Bone marrow (tissue), 2 donors: ENCODE measurements around the gene JCAD.
A peak's percentile ranks its signal among the peaks of the same experiment; 100 is the strongest.

Source experiments
- DNase-seq, 2 donors: peaks; one replicate each; lab custom pipeline; 2025; lab: John Stamatoyannopoulos, UW

The JCAD gene

GRCh38 chr10:30043476-30044270 lies 15.7 kb downstream of the JCAD start:
- DNase-seq = peak in 1 of 2 donors; percentile 44

DNA sequence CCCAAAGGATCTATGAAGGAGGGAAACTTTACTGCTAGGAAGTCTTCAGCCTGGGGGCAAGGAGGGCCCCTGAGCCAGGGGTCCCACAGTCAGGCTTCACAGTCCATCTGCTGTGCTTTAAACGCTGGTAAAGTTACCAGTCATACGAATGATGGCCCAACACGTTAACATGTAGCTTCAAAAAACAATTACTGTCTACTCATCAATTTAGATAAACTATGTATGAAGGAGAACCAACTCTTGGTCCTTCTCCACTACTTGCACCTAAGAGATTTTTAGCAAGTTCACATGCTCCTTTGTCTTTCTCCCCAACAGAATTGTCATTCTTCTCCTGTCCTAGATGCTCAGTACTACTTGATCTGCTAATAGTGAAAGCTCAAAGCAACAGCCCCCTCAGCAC lies 16.6 kb downstream of the JCAD start:
- no peak for DNase-seq

GRCh38 chr10:30041196-30042105 lies 17.9 kb downstream of the JCAD start:
- peak in 1 of 2 donors; percentile 46 for DNase-seq

GRCh38 chr10:30040597-30040996 lies 18.8 kb downstream of the JCAD start:
- DNase-seq = no peak

- no peak for DNase-seq
These were observed 19.4 kb downstream of the JCAD start for GRCh38 chr10:30039988-30040387.

DNA sequence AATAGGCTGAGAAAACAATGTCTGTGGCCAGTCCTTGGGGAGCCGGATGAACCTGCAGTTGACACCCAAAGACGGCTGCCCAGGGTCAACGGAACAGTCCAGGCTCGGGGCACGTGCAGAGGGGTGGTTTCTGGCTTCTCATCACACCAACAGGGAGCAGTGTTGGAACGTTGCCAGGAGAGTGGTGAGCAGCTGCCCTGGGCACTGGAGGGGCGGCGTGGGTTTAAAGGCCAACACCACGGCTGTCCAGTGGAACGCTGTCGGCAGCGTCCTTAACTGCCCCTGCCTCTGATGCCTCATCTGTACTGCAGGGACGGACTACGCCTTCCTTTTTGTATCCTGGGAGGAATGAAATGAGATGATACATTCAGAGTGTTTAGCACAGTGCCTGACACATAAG lies 19.8 kb downstream of the JCAD start:
- no peak for DNase-seq

DNA sequence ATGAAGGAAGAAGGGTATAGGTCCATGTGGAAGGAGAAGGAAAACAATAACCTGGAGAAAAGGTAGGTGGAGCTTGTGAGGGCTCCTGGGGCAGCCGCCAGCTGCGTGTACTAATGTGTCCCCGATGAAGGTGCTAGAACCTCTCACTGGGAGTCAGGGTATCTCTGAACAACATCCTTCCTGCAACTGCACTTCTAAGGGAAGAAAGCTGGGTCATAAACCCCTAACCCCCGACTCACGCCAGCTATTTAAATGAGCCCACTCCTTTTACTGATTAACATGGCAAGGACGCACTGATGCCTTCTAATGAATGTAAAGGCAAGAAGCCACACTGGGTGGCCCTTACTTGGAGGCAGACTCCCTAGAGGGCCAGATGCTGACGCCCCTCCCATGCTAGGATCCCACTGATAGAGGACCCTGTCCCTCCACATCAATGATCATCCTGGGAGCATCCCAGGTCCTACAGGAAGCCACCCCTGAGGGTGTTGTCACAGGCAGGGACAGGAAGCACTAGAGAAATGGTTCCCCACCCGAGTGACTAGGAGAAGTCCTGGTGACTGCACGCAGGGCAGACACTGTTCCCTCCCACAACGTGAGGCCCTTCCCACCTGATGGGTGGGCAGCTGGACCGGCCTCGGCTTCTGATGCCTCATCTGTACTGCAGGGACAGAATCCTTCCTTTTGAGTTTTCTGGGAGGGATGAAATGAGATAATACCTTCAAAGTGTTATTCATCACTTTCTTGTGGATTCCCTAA lies 20.4 kb downstream of the JCAD start:
- DNase-seq = no peak

DNA sequence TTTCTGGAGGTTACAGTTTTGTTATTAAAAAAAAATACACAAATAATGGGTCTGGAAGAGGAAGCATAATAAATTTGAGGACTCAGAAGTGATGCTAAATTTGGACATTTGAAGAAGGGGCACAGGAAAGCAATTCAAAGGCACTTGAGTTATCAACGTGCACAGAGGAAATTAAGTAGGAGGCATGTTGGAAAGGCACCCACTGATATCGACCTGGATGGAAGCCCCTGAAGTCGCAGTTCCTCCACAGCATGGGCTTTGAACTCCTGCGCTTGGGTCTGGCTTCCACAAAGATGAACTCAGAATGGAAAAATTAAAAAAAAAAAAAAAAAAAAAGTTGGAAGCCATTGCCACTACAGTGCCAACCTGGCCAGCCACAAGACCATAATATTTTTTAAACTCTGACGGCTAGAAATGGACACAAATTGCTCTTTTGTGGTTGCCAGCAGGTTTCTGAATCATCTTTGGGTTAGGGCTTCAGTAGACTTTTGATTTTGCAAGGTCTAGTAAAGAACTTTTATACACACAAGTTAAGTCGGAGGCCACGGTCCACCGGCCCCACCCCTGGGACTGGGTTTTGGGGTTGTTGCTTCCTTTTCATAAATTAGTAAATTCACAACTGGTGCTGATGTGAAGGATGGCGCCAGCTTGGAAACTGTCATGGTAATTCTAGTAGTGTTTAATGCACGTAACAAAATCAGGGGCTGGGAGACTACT lies 21.6 kb downstream of the JCAD start:
- no peak for DNase-seq

DNA sequence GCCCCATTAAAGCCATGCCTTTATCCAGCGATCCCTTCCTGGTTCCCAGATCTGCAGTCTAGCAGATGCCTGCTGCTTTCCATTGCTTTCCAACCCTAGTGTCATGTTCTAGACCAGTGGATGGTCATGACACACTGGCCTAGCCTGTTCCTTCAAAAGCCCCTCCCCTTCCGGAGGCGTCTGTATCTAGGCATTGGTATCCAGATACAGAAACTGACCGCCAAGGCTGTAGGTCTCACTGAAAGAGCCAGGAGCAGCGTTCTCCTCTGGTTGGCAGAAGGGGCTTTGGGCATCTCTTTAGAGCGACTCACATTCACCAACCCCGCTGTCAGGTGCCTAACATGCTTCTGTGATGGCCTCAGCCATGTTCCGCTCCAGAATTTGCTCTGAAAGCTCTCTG lies 22.6 kb downstream of the JCAD start:
- DNase-seq = no peak

GRCh38 chr10:30036341-30036740 lies 23.0 kb downstream of the JCAD start:
- no peak for DNase-seq

GRCh38 chr10:30034433-30035137 lies 24.8 kb downstream of the JCAD start:
- no peak for DNase-seq

DNA sequence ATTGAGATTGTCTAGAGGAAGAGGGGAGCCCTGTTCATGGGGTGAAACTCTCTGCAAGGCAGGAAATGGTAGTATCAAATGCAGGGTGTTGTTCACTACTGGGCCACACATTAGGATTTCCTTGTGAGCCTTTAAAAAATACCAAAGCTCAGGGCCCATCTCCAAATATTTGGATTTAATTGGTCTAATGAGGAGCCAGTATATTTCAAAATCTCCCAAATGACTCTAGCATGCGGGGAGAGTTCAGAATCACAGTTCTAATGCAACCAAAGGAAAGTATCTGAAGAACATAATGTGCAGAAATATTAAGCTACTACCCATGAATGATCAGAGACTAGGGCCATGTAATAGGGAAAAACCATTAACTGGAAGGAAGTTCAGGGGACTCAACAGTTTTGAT lies 27.3 kb downstream of the JCAD start:
- no peak for DNase-seq

GRCh38 chr10:30029872-30030256 lies 29.5 kb downstream of the JCAD start:
- no peak for DNase-seq

DNA sequence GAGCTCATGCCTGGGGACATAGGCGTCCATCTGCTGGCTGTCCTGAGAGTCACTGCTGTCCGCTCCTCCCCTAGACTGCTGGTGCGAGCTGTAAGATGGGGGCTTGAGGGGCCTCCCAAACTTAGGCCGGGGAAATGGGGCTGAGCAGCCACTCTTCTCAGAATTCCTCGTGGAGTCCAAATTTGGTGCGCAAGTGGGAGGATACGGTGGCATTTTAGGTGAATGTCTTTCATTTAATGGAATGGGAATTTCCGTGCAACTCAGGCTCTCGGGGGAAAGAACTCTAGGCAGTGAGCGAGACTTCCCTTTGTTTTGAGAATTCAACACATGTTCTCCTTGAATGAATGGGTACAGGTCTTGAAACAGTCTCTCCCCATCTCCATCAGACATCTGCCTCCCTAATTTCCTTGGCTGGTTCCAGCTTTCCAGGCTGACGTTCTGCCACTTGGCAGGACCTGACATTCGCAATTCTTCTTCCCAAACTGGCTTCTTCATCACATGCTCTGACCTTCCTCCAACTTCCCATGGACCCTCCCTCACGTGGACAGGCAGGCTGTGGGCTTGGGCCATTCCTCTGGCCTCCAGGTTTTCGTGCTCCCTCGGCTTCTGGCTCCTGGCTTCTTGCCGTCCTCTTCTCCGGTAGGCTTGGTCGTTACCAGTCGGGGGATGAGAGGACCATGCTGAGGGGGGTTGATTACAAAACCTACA lies 30.1 kb downstream of the JCAD start:
- DNase-seq = no peak

DNA sequence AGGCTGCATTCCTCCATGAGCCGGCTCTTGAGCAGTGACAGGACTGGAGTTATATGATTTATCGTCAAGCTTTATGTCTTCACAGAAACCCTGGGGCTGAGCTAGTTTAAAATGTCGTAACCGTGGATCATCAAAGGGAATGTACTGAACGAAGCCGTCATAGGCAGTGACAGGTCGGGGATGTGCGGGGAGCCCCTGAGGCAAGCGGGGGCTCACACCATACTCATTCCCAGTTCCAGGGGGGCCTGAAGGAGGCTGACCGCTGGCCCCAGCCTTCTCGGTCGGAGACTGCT lies 30.7 kb downstream of the JCAD start:
- DNase-seq = no peak

- no peak for DNase-seq
These were observed 31.2 kb downstream of the JCAD start for GRCh38 chr10:30028006-30028737.

DNA sequence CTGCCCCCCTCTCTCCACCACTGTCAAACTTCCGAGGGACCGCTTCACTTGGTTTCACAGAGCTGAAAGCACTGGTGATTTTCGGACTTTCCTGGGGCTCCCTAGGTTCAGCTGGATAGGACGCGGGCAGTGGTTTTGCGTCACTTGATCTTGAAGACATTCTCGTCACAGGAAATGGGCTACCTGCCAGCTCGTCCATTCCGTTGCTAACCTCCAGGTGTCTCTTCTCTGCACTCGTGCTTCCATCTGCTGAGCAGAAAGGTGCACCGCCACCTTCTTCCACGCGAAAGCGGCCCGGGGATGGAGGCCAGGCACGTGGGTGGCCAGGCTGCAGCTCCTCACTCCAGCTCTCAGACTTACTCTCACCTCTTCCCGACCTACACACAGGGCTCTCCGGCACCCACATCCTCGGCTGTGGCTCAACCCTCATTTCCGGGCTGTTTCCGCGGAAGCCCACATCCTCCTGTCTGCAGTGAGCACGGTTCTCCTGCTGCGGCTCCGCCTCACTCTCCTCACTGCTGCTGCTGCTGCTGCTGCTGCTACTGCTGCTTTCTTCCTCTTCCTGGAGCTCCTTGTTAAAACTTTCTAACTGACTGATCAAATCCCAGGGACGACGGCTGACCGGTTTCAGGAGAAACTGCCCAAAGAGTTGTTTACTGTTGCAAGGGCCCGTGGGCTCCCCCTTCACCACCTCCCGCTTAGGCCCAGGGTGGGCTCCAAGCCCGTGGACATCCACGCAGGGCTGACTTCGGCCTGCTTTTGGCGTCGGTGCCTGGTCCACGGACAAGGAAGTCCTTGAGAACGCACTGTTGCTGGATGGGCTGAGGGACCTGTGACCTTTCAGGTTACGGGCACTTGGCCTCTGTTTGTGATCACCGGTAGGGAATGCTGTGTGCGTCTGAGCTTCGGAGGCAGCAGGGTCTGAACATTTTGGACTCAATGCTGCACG lies 32.1 kb downstream of the JCAD start:
- DNase-seq = peak; percentile 18 to 95

DNA sequence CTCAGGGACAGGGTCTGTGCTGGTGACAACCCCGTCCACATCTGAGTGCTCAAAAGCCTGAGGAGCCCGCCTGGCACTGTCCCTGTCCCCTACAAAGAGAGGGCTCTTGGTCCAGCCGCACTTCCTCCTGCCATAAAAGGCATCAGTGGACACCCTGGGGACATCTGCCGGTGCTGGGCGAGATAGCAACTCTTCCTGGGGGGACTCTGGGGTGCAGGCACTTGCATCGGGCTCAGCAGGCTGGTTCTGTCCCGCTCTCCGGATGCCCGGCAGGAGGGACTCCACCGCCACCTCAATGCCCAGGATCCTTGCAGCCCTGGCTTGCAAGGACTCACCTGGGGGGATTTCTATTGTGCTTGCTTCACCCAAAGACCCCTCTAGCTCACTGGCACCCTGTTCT lies 32.8 kb downstream of the JCAD start:
- DNase-seq = no peak

DNA sequence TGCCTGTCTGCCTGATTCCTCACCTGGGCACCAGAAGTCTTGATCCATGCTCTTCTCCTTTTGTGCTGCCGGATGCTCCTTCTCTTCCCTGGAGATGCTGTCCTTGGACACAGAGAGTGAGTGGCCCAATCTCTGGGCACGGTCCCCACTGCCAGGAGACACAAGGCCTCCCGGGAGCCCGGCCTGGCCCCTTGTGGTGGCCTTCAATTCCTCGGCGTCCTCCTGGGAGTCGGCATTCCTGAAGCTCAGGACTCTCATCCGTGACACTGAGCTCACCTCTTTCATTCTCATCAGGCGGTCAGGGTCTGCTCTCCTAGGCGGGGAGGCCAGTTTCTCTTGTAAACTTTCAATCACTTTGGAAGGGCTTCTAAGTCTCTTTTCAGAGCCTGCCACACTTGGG lies 33.3 kb downstream of the JCAD start:
- DNase-seq = no peak
